ENCODE measurements around the gene KCTD11.
A peak's percentile ranks its signal among the peaks of the same experiment; 100 is the strongest.
"Not testable (repeated sequence)": the region's sequence is repeated elsewhere in the genome, so short reads cannot be mapped to it uniquely, and the experiment has no call there.

KCTD11 gene

GRCh38 chr17:7346761-7347614 lies 5.0 kb upstream of the KCTD11 start:
- DNase-seq: no peak

DNA sequence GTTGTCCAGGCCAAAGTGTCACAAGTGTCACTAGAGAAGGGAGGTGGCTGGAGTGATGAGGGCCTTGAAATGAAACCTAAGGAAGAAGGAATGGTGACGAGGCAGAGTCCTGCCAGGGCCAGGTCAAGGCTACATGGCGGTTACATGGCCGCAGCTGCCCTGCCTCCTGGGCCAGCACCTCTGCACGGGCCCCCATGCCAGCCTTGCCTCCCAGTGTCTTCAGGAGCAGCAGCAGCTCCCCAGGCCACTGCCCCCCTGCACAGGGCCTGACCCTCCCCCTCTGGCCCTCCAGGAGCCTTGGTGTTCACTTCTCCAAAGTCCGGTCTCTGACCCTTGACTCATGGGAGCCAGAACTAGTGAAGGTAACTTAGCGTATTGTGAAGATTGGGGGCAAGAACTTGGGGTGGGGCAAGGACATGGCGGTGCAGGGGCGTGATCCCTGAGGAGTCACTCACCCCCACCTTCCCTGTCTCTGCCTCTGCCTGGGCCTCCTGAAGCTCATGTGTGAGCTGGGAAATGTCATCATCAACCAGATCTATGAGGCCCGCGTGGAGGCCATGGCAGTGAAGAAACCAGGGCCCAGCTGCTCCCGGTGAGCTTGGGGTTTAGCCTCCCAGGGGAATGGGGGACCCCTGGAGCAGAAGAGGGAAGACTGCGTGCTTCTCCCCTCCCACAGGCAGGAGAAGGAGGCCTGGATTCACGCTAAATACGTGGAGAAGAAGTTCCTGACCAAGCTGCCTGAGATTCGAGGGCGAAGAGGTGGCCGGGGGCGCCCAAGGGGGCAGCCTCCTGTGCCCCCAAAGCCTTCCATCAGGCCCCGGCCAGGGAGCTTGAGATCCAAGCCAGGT lies 4.1 kb upstream of the KCTD11 start:
- no peak for DNase-seq

- no peak for DNase-seq
These were observed 3.3 kb upstream of the KCTD11 start for GRCh38 chr17:7348478-7349242.

GRCh38 chr17:7352503-7352889 lies 534 bp downstream of the KCTD11 start:
- DNase-seq: no peak

GRCh38 chr17:7352910-7353635 lies 1.1 kb downstream of the KCTD11 start:
- DNase-seq: no peak

- DNase-seq: no peak
These were observed 2.4 kb downstream of the KCTD11 start for GRCh38 chr17:7354262-7354843.

- DNase-seq: no peak
These were observed 3.1 kb downstream of the KCTD11 start, which contains the start of gene TMEM95 for GRCh38 chr17:7355053-7355452. TSS of gene TMEM95 (plus strand) at chr17:7355156. CDS start at chr17:7355205, 49 bp downstream.

DNA sequence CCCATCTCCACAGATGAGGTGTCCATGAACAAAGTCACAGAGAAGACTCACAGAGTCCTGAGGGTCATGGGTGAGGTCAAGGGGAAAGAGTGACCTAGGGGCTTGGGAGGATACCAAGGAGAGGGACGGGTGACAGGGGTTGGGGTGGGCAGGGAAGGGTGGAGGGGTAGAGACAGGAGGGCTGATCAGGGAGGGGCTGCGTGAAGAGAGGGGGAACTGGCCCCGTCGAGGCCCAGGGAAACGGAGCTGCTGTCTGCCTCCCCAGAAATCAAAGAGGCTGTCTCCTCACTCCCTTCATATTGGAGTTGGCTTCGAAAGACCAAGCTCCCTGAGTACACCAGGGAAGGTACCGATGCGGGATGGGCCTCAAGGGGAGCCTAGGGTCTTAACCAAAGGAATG lies 3.6 kb downstream of the KCTD11 start:
- no peak for DNase-seq

- DNase-seq: peak; percentile 80 to 83
These were observed 4.1 kb downstream of the KCTD11 start for GRCh38 chr17:7356072-7356549.

GRCh38 chr17:7356756-7357155 lies 4.8 kb downstream of the KCTD11 start:
- DNase-seq: no peak

DNA sequence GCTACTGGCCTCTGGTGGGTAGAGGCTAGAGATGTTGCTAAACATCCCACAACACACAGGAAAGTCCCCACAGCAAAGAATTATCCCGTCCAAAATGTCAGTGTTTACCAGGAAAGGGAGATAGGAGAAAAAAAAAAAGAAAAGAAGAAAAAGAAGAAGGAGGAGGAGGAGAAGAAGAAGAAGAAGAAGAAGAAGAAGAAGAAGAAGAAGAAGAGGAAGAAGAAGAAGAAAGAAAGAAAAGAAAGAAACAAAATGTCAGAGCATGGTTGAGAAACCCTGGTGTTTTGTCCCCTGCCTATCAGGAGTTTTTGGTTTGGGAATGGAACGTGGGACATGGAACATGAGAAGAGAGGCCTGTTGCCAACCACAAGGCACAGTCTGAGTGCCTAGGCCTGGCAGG lies 5.4 kb downstream of the KCTD11 start:
- DNase-seq: no peak

GRCh38 chr17:7361906-7362305 lies 9.9 kb downstream of the KCTD11 start:
- no peak for DNase-seq

DNA sequence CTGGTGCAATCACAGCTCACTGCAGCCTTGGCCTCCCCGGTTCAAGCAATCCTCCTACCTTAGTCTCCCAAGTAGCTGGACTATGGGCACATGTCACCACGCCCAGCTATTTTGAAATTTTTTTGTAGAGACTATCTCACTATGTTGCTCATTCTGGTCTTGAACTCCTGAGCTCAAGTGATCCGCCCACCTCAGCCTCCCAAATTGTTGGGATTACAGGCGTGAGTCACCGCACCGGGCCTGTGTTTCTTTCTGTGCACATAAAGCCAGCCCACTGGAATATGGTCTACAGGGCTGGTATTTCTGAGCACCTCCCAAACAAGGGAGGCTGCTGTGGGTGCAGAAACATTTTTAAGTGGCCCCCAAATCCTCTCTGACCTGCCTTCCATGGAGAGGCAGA lies 11.3 kb downstream of the KCTD11 start:
- DNase-seq: no peak

DNA sequence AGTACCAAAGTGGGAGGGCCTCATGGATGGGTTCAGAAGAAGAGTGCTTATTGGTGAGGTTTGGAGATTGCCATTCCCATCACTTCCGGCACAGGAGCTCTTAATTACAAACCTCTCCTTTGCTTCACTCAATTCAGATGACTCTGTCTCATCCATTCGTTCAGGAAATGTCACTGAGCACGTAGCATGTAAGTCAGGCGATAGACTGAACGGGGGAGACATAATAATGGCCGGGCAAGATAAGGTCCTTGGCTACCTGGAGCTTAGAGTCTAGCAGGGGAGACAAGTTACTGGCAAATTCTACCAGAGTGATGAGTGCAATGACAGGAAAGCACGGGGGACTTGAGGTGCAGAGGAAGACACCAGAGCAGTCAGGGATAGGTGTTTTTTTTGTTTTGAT lies 14.0 kb downstream of the KCTD11 start:
- not testable (repeated sequence) for DNase-seq

DNA sequence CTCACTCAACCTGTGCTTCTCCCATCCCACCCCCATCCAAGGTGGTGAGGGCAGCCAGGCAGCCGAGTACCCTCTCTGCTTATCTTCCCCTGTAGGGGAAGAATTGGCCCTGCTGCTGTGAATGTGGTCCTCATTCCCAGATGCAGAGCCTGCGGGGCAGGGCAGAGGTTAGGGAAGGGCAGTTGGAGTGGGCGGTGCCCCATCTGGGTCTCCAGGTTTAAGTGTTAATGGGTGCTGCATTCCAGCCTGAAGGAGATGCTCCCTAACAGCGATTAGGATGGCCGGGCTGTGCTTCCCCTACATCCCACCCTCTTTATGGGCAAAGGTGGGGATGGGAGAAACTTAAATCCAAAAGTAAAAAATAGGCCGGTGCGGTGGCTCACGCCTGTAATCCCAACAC lies 15.1 kb downstream of the KCTD11 start:
- DNase-seq: no peak

- DNase-seq: no peak
These were observed 16.1 kb downstream of the KCTD11 start for GRCh38 chr17:7367918-7368598.

DNA sequence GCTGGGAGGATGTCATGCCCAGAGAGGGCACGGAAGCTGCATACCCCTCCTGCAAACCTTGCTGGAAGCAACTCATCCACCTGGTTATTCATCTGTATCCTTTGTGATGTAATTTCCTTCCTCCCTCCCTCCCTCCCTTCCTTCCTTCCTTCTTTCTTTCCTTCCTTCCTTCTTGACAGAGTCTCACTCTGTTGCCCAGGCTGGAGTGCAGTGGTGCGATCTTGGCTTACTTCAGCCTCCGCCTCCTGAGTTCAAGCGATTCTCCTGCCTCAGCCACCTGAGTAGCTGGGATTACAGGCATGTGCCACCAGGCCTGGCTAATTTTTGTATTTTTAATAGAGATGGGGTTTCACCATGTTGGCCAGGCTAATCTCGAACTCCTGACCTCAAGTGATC lies 16.6 kb downstream of the KCTD11 start:
- DNase-seq: not testable (repeated sequence)

DNA sequence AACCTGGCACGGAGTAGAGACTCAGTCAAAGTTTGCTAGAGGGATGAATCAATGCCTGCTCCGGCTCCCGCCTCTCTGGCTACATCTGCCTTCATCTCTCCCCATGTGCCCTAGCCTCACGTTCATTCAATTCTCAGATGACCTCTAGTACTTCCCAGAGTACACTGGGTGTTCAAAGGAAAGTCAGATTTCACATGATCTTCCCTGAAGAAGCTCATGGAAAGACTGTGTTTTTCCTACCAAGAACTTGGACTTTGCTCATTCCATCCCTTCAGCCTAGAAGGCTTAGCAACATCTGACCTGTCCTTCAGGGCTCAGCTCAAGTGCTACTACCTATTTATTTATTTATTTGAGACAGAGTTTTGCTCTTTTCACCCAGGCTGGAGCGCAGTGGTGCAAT lies 17.9 kb downstream of the KCTD11 start:
- no peak for DNase-seq

- DNase-seq: no peak
These were observed 18.9 kb downstream of the KCTD11 start for GRCh38 chr17:7370853-7371252.

GRCh38 chr17:7374353-7374752 lies 22.4 kb downstream of the KCTD11 start:
- no peak for DNase-seq

DNA sequence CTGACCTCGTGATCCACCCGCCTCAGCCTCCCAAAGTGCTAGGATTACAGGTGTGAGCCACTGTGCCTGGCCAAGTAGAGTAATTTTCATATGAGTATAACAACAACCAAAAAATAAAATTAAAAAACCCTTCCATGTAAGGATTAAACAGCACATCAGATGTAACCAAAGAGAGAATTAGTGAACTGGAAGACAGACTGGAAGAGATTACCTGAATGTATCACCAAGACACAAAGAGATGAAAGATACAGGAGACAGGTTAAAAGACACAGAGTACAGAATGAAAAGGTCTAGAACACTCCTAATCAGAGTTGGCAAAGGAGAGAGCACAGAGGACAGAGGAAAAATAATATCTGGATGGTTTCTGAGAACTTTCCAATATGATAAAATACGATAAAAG lies 27.2 kb downstream of the KCTD11 start:
- no peak for DNase-seq

All from activated CD4-positive, alpha-beta T cell treated with anti-CD3 and anti-CD28 coated beads for 4 hours (primary cell).